HG03064 (cell line): ENCODE data around the gene MC3R.

Source experiments
- ATAC-seq: cut with Tn5 transposase; IDR thresholded peaks from one replicate; pipeline ENCODE4 v1.9.1; 2021; ENCODE audit warnings: low read depth; ENCODE audit not compliant: unreplicated experiment

Gene MC3R

DNA sequence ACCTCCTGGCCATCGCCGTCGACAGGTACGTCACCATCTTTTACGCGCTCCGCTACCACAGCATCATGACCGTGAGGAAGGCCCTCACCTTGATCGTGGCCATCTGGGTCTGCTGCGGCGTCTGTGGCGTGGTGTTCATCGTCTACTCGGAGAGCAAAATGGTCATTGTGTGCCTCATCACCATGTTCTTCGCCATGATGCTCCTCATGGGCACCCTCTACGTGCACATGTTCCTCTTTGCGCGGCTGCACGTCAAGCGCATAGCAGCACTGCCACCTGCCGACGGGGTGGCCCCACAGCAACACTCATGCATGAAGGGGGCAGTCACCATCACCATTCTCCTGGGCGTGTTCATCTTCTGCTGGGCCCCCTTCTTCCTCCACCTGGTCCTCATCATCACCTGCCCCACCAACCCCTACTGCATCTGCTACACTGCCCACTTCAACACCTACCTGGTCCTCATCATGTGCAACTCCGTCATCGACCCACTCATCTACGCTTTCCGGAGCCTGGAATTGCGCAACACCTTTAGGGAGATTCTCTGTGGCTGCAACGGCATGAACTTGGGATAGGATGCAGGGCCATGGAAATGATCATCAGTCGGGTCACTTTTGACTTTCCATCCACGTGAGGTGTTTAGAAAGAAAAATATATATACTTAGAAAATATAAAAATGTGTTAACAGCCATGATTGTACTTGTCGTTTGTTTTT lies 868 bp downstream of the MC3R start:
- ATAC-seq: no peak

GRCh38 chr20:56249956-56250355 lies 1.4 kb downstream of the MC3R start:
- ATAC-seq: no peak

DNA sequence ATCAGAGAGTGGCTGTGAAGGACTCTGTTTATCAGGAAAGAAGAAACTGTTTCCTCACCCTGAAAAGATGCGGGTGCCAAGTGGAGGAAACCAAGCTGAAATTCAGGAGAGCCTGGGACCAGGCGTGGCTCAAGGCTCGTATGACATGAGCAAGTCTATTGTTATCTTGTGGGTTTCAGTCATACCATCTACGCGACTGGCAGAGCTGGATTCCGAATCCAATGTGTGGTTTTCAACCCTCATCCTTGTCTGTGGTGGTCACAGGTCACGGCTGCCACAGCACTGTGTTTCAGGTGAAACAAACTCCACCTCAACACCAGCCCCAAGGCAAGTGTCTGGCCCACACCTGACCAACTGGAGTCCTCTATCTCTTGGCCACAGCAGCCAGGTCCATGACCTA lies 9.1 kb downstream of the MC3R start:
- no peak for ATAC-seq

GRCh38 chr20:56259948-56260347 lies 11.4 kb downstream of the MC3R start:
- no peak for ATAC-seq

- ATAC-seq: no peak
These were observed 20.0 kb downstream of the MC3R start for GRCh38 chr20:56268536-56268935.

DNA sequence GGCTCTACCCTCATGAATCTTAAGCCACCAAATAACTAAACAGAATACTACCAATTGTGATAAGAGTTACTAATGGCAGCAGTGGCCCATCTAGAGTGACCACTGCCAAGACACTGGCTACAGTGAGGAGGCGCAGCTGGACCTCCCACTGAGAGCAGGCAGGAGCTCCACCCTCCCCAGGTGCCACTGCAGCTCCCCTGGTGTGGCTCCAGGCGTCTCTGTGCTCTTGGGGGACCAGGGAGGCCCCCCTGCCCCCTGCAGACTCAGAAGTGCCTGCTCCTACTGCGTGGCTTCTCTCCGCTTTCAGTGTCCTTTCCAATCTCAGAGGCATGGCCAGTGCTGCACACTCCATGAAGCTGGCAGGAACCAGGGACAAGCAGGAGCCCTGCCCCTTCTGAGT lies 23.4 kb downstream of the MC3R start:
- no peak for ATAC-seq

- no peak for ATAC-seq
These were observed 25.0 kb downstream of the MC3R start for GRCh38 chr20:56273491-56273890.

DNA sequence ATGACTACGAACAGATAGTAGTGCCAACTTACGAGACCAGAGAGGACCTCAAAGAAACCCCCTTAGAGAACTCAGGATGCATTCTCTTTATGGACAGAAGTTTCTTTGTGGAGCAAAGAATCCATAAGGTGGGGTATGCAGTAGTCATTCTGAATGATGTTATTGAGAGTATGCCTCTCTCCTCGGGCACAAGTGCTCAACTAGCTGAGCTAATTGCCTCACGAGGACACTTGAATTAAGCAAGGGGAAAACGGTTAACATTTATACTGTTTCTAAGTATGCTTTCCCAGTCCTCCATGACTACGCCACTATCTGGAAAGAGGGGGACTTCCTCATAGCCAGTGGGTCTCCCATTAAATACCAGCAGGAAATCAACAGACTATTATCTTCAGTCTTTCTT lies 25.6 kb downstream of the MC3R start:
- ATAC-seq: no peak

DNA sequence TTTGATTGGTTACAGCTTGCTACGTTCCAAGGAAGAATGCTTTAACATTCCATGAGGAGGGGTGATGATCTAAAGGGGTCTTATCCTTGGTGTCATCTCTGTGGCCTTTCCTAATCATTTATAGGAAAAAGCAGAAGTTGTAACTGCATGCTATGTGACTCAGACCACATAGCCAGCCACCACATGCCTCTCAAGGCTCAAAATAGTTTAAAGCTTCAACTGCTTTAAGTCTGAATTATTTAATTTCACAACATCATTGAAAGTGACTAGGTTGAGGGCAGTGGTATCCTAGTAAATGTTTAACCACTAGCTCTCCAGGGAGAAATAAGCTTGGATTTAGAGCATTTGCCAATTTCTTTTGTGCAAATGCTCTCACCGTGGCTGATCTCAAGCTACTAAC lies 29.7 kb downstream of the MC3R start:
- no peak for ATAC-seq

GRCh38 chr20:56285496-56285895 lies 37.0 kb downstream of the MC3R start:
- no peak for ATAC-seq

- no peak for ATAC-seq
These were observed 41.1 kb downstream of the MC3R start for GRCh38 chr20:56289652-56290051.

GRCh38 chr20:56299362-56299761 lies 50.8 kb downstream of the MC3R start:
- ATAC-seq: no peak
